ENCODE measurements around the gene ARMC5.
"Not testable (repeated sequence)": the region's sequence is repeated elsewhere in the genome, so short reads cannot be mapped to it uniquely, and the experiment has no call there.

Gene ARMC5

GRCh38 chr16:31435341-31436220 is 23.7 kb upstream of the ARMC5 start:
- DNase-seq, result no peak

DNA sequence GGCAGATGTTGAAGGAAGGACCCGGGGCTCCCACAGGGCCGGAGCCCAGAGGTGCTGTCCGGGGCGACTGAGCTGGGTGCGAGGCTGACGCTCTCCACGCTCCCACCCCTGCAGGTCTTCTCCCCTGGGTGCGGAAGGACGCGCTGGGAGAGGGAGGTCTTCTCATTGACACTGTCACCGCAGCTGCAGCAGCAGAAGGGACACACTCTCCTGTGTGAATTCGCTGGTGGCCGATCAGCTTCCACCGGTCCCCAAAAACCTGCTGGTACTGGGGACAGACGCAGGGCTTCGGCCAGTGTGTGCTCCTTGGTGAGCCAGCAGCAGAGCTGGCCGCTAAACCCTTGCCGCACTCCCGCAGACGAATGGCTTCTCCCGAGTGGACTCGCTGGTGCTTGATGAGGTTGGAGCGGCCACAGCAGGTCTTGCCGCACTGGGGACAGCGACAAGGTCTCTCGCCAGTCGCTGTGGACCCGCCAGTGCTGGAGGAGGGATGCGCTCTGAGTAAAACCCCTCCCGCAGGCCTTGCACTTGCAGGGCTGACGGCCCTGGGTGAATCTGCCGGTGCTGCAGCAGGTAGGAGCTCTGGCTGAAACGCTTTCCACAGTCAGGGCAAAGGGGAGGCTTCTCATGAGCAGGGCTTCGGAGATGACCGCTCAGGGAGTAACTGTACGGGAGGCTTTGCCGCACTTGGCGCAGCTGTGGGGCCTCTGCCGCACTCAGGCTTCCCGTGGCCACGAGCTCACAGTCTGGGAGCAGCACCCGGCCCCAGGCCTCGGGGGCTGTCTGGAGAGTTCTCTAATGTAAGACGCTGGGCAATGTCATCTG is 22.9 kb upstream of the ARMC5 start:
- DNase-seq, result no peak

GRCh38 chr16:31438414-31438813 is 20.9 kb upstream of the ARMC5 start:
- no peak for DNase-seq

- DNase-seq, result not testable (repeated sequence)
Measured at GRCh38 chr16:31439023-31439422, 20.3 kb upstream of the ARMC5 start.

DNA sequence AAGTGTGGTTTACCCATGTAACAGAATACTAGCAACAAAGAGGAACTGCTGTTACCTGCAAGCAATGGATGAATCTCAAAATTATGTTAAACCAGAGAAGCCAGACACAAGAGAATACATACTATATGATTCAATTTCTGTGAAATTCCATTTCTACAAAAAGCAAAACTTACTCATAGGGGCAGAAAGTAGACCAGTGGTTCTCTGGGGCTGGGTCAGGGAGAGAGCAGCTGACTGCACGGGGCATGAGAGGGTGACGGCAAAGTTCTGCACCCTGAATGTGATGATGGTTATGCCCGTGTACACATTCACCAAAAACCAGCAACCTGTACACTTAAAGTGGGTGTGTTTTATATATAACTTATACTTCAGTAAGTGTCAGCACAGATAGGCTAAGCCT is 19.8 kb upstream of the ARMC5 start:
- no peak for DNase-seq

DNA sequence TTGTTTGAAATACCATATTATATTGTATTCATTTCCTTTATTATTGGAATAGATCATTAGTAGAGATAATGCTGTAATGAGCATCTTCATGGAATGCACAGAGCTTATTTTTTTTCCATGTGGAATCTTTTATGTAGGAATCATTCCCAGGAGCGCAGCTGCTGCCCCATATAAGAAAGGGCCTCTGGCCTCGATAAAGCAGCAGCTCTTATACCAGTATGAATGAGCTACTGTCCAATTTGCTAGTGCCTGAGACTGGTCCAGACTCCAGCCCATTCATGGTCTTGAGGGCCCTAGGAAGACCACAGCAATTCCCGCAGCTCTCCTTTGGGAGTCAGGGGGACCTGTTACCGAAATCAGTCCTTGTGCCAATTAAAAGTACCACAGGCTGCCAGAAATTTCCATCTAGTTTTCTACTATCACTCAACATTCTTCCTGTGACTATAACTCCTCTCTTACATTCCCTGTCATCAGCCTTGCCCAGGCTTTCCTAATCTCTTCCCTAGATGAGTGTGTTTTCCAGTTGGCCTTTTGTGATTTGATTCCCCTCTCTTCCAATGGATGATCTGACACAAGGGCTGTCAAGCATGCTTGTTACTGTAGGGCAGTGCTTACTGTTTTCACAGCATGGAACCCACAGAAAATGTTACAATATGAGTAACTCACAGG is 18.7 kb upstream of the ARMC5 start:
- DNase-seq, result no peak

- no peak for DNase-seq
Measured at GRCh38 chr16:31441956-31442355, 17.3 kb upstream of the ARMC5 start.

DNA sequence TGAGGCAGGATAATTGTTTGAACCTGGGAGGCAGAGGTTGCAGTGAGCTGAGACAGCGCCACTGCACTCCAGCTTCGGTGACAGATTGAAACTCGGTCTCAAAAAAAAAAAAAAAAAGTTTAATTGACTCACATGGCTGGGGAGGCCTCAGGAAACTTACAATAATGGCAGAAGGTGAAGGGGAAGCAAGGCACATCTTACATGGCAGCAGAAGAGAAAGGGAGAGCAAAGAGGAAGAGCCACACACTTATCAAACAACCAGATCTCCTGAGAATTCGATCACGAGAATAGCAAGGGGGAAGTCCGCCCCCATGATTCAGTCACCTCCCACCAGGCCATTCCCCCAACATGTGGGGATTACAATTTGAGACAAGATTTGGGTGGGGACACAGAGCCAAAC is 13.4 kb upstream of the ARMC5 start:
- not testable (repeated sequence) for DNase-seq

DNA sequence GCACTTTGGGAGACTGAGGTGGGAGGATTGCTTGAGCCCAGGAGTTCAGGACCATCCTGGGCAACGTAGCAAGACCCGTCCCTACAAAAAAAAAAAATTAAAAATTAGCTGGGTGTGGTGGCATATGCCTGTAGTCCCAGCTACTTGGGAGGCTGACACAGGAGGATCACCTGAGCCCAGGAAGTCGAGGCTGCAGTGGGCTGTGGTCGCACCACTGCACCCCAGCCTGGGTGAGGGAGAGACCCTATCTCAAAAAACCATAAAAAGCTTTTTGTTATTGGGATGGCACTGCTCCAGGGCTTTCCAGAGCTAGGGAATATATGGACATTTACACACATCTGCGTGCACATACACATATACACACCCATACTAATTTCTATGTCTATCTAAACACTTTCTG is 8.1 kb upstream of the ARMC5 start:
- DNase-seq, result no peak

GRCh38 chr16:31451681-31452351 is 7.5 kb upstream of the ARMC5 start:
- no peak for DNase-seq

GRCh38 chr16:31452631-31453106 is 6.6 kb upstream of the ARMC5 start:
- DNase-seq, result no peak

- DNase-seq, result no peak
Measured at GRCh38 chr16:31453255-31454204, 5.8 kb upstream of the ARMC5 start.

- peak; percentile 33 for DNase-seq
Measured at GRCh38 chr16:31455601-31456314, 3.5 kb upstream of the ARMC5 start.

DNA sequence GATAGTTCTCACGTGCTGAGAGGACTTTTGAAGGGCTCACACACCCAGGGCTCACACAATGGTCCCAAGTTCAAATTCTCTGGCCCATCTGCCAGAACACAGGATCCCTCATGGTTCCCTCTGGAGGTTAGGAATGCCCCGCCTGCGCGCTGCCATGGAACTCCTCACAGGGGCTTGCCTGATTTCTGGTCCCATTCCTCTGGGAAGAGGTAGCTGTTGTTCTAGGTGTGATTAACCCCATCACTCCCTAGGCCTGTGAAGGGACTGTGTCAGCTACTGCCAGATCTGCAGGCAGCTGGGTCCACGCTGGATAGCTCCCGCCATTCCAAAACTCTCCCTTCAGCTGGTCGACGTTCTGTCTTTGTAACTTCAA is 2.3 kb upstream of the ARMC5 start:
- DNase-seq, result no peak

DNA sequence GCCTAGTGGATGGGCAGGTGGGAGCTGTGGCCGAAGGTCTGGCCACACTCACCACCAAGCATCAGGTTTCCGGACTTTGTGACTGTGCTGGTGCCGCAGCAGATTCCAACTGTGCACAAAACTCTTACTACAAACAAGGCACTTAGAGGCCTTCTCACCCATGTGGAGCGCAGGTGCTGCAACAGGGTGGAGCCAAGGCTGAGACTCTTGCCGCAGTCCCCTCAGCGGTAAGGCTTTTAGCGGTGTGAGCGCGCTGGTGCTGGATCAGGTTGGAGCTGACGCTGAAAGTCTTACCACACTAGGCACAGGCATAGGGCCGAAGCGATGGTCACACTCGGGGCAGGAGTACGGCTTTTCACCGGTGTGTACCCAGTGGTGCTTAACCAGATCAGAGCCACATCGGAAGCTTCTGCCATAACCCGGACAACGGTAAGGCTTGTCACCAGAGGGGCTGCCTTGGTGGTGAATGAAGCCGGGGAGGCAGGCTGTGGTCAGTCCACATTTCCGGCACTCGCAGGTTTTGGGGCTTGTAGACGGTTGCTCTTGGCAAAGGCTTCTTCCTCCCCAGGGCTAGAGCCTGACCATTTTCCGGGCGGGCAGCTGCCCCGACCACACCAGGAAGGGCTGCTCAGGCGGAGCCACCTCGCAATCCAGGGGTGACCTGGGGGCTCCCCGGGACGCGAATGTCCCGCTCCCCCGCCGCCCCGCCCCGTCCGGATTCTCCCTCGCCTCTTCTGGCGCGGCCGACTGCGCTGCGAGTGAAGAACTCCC is 1.0 kb upstream of the ARMC5 start:
- peak; percentile 61 for DNase-seq

DNA sequence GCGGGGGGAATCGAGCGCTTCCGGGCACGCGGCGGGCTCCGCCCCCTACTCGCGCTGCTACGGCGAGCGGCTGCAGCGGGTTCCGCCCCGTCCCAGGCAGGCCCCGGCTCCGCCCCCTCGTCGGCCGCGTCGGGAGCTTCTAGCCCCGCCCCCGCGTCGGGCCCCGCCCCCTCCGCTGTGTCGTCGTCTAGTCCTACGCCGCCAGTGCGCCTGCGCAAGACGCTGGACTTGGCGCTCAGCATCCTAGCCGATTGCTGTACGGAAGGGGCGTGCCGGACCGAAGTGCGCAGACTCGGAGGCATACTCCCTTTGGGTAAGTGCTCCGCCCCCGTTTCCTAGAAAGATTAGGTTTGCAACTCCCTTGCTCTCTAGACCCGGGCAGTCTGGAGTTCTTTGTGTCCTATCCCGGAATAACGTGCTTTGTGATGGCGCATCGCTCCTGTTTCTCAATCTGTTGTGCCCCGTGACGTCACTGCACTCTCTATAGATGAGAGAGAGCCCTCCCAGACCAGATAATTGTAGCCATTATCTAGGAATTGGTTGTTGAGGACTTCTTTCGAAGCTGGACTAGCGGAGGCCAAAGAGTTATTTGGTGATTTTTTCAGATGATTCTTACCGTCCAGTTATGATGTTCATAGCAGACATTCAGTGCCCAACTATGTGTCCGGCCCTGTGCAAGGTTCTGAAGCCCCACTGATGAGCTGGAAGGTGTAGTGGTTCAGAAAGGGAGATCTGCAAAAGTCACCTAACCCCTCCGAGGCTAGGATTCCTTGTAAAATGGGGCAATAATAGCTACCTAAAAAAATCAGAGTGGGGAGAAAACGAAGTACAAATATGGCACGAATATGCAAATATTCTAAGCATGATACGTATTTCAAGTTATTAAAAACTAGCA is 633 bp downstream of the ARMC5 start:
- peak; percentile 100 for DNase-seq

GRCh38 chr16:31460582-31461002 is 1.3 kb downstream of the ARMC5 start:
- DNase-seq, result no peak

- no peak for DNase-seq
Measured at GRCh38 chr16:31461201-31461920, 2.1 kb downstream of the ARMC5 start.

Measured in activated naive CD4-positive, alpha-beta T cell treated with anti-CD3 and anti-CD28 coated beads, Interleukin-2, amount 50 U/mL, for 16 hours (primary cell).